H9 (cell line): ENCODE results near the gene IGSF10. TPM values are rescaled to one million over a fixed set of nuclear protein-coding genes. Genes with fewer than 3 reads are reported as not detected.

ENCODE experiments used
- DNase-seq: peaks from one replicate; pipeline ENCODE4 v3.0.0-alpha.2; 2017
- H2AFZ ChIP-seq: one replicate; pipeline ENCODE4 v1.6.1; 2013; ENCODE audit warnings: mild to moderate bottlenecking, low read length, control low read depth, moderate library complexity
- H2AK5ac ChIP-seq: 2 replicates; pipeline ENCODE4 v1.6.1; 2013; ENCODE audit warnings: low read length, control low read depth, mixed read lengths; ENCODE audit not compliant: insufficient read length
- H2BK120ac ChIP-seq: one replicate; pipeline ENCODE4 v1.6.1; 2013; ENCODE audit warnings: low read depth, mild to moderate bottlenecking, low read length, control low read depth, inconsistent platforms; ENCODE audit not compliant: poor library complexity, severe bottlenecking
- H2BK12ac ChIP-seq: 2 replicates; pipeline ENCODE4 v1.6.1; 2013; ENCODE audit warnings: low read length, control low read depth, mixed read lengths, low read depth; ENCODE audit not compliant: insufficient read length
- H2BK15ac ChIP-seq: 2 replicates; pipeline ENCODE4 v1.6.1; 2013; ENCODE audit warnings: low read depth, low read length, control low read depth
- H2BK20ac ChIP-seq: one replicate; pipeline ENCODE4 v1.6.1; 2013; ENCODE audit warnings: low read depth, mild to moderate bottlenecking, low read length, control low read depth, inconsistent platforms; ENCODE audit not compliant: poor library complexity, severe bottlenecking
- H2BK5ac ChIP-seq: 2 replicates; pipeline ENCODE4 v1.6.1; 2013; ENCODE audit warnings: low read length, control low read depth, mixed read lengths; ENCODE audit not compliant: insufficient read length
- H3K14ac ChIP-seq: 2 replicates; pipeline ENCODE4 v1.6.1; 2013; ENCODE audit warnings: low read length, control low read depth; ENCODE audit not compliant: insufficient read depth
- H3K18ac ChIP-seq: 2 replicates; pipeline ENCODE4 v1.6.1; 2013; ENCODE audit warnings: low read depth, mild to moderate bottlenecking, mixed read lengths, low read length, control low read depth; ENCODE audit not compliant: insufficient read length
- H3K23ac ChIP-seq: 2 replicates; pipeline ENCODE4 v1.6.1; 2013; ENCODE audit warnings: low read length, control low read depth, mixed read lengths, low read depth; ENCODE audit not compliant: insufficient read length
- H3K23me2 ChIP-seq: 2 replicates; pipeline ENCODE4 v1.6.1; 2013; ENCODE audit warnings: low read depth, mild to moderate bottlenecking, mixed read lengths, low read length, control low read depth; ENCODE audit not compliant: insufficient read length, poor library complexity, severe bottlenecking
- H3K27ac ChIP-seq: 2 replicates; pipeline ENCODE4 v1.5.1; 2013; ENCODE audit warnings: low read length, control low read depth, mixed read lengths, low read depth; ENCODE audit not compliant: insufficient read length
- H3K27me3 ChIP-seq: 2 replicates; pipeline ENCODE4 v1.6.1; 2013; ENCODE audit warnings: low read length, control low read depth, inconsistent platforms; ENCODE audit not compliant: insufficient read depth
- H3K4ac ChIP-seq: 2 replicates; pipeline ENCODE4 v1.6.1; 2013; ENCODE audit warnings: low read depth, mild to moderate bottlenecking, control low read depth, inconsistent platforms, low read length, moderate library complexity
- H3K4me1 ChIP-seq: 2 replicates; pipeline ENCODE4 v1.6.1; 2013; ENCODE audit warnings: low read length, control low read depth, inconsistent platforms; ENCODE audit not compliant: insufficient read depth
- H3K4me2 ChIP-seq: 2 replicates; pipeline ENCODE4 v1.6.1; 2013; ENCODE audit warnings: low read length, control low read depth, mixed read lengths; ENCODE audit not compliant: insufficient read length, insufficient read depth
- H3K56ac ChIP-seq: 2 replicates; pipeline ENCODE4 v1.6.1; 2013; ENCODE audit warnings: low read depth, mild to moderate bottlenecking, mixed read lengths, low read length, control low read depth; ENCODE audit not compliant: insufficient read length
- H3K79me1 ChIP-seq: 2 replicates; pipeline ENCODE4 v1.6.1; 2013; ENCODE audit warnings: low read depth, mild to moderate bottlenecking, moderate library complexity, low read length, control low read depth, inconsistent platforms; ENCODE audit not compliant: insufficient read depth, poor library complexity, severe bottlenecking
- H3K79me2 ChIP-seq: 2 replicates; pipeline ENCODE4 v1.6.1; 2013; ENCODE audit warnings: low read length, control low read depth, inconsistent platforms; ENCODE audit not compliant: insufficient read depth
- H3K9ac ChIP-seq: 2 replicates; pipeline ENCODE4 v1.6.1; 2013; ENCODE audit warnings: low read length, control low read depth, mixed read lengths; ENCODE audit not compliant: insufficient read length; ENCODE audit errors: extremely low read depth
- H3K9me3 ChIP-seq: one replicate; pipeline ENCODE4 v1.6.1; 2013; ENCODE audit warnings: low read depth, low read length, inconsistent platforms; ENCODE audit not compliant: control insufficient read depth
- H3T11ph ChIP-seq: one replicate; pipeline ENCODE4 v1.6.1; 2013; ENCODE audit warnings: mild to moderate bottlenecking, low read length, control low read depth, inconsistent platforms
- H4K20me1 ChIP-seq: one replicate; pipeline ENCODE4 v1.6.1; 2013; ENCODE audit not compliant: control insufficient read depth, insufficient read length, insufficient read depth
- H4K5ac ChIP-seq: 2 replicates; pipeline ENCODE4 v1.6.1; 2013; ENCODE audit warnings: low read depth, mild to moderate bottlenecking, mixed read lengths, low read length, control low read depth; ENCODE audit not compliant: insufficient read length
- H4K8ac ChIP-seq: replicated peaks from 2 replicates; pipeline ENCODE4 v1.6.1; 2013; ENCODE audit warnings: low read length, control low read depth, mixed read lengths, low read depth; ENCODE audit not compliant: insufficient read length
- H4K91ac ChIP-seq: 2 replicates; pipeline ENCODE4 v1.6.1; 2013; ENCODE audit warnings: low read depth, mild to moderate bottlenecking, moderate library complexity, mixed read lengths, low read length, control low read depth; ENCODE audit not compliant: insufficient read length
- H3K27ac Mint-ChIP-seq, 3 experiments: 2 replicates in 2 of 3; 3 replicates in 1 of 3; pipeline ENCODE4 v1.8.0; 2020 to 2021; ENCODE audit warnings: mixed read lengths in 3 of 3, mild to moderate bottlenecking in 1 of 3, moderate library complexity in 1 of 3
- H3K27me3 Mint-ChIP-seq: 2 replicates; pipeline ENCODE4 v1.8.0; 2021; ENCODE audit warnings: low read depth, mild to moderate bottlenecking, moderate library complexity, mixed read lengths
- H3K36me3 Mint-ChIP-seq, 3 experiments: 2 replicates in 2 of 3; 3 replicates in 1 of 3; pipeline ENCODE4 v1.8.0; 2020 to 2021; ENCODE audit warnings: low read depth in 3 of 3, mixed read lengths in 3 of 3; ENCODE audit not compliant: insufficient read depth in 1 of 3
- H3K4me1 Mint-ChIP-seq, 2 experiments: 2 replicates each; pipeline ENCODE4 v1.8.0; 2020; ENCODE audit warnings: mixed read lengths in 2 of 2
- H3K4me3 Mint-ChIP-seq, 2 experiments: 2 replicates in 1 of 2; 3 replicates in 1 of 2; pipeline ENCODE4 v1.8.0; 2020 to 2021; ENCODE audit warnings: mild to moderate bottlenecking in 2 of 2, mixed read lengths in 2 of 2, moderate library complexity in 1 of 2
- H3K9me3 Mint-ChIP-seq, 2 experiments: 2 replicates in 1 of 2; 3 replicates in 1 of 2; pipeline ENCODE4 v1.8.0; 2020; ENCODE audit warnings: mild to moderate bottlenecking in 2 of 2, mixed read lengths in 2 of 2, moderate library complexity in 1 of 2
- CTCF ChIP-seq: fragments of 200-600 bp; sonication (generic); conservative IDR thresholded peaks from 3 replicates; pipeline ENCODE4 v1.8.0; 2021; ENCODE audit warnings: antibody characterized with exemption, mild to moderate bottlenecking
- WGBS: extraction: QIAGEN DNeasy Blood & Tissue Kit; methylation state at CpG from one replicate; pipeline ENCODE4 v1.1.7; 2013; ENCODE audit warnings: missing lambda C conversion rate, low lambda C conversion rate, mixed read lengths; ENCODE audit not compliant: insufficient read length; ENCODE audit errors: extremely low coverage; 5-methylcytosine and 5-hydroxymethylcytosine counted together
- total RNA-seq: library from RNA; stranded (reverse); gene quantifications from 2 replicates; pipeline ENCODE4 v1.2.1, GENCODE V29; 2021

The IGSF10 gene
- total RNA-seq, 1 experiment from 2014 or later: 0.20 TPM

GRCh38 chr3:151415289-151415688 lies 45.6 kb downstream of the IGSF10 start:
- H3K9me3 Mint-ChIP-seq: no peaks in the 10 kb centered on the region
- no peak overlapping the region for H3K14ac ChIP-seq
- no peak overlapping the region for H3K4me2 ChIP-seq
- no peaks in the 10 kb centered on the region for H3K4me1 ChIP-seq
- H3K36me3 Mint-ChIP-seq: peaks cover 6 to 14% (median 13%) of the 10 kb centered on the region in 3 experiments; a peak in 6 of 7 replicates
- no peak overlapping the region for H3K27ac Mint-ChIP-seq
- H3K27ac ChIP-seq: no peak overlapping the region
- H4K91ac ChIP-seq: no peak overlapping the region
- H4K5ac ChIP-seq: no peak overlapping the region
- no peak overlapping the region for H2BK15ac ChIP-seq
- H3K4ac ChIP-seq: no peak overlapping the region
- H3K9ac ChIP-seq: no peak overlapping the region
- H2BK12ac ChIP-seq: no peak overlapping the region
- no peaks in the 10 kb centered on the region for H3K79me1 ChIP-seq
- H2AK5ac ChIP-seq: no peak overlapping the region
- H3K27me3 Mint-ChIP-seq: no peaks in the 10 kb centered on the region
- H2BK20ac ChIP-seq: no peak overlapping the region
- H3K9me3 ChIP-seq: no peaks in the 10 kb centered on the region
- no peak overlapping the region for H3K23ac ChIP-seq
- DNase-seq: no peak
- no peak overlapping the region for H3T11ph ChIP-seq
- no peak overlapping the region for H2BK5ac ChIP-seq
- H4K20me1 ChIP-seq: no peaks in the 10 kb centered on the region
- no peak for TF ChIP-seq CTCF
- no peak overlapping the region for H4K8ac ChIP-seq
- no peak overlapping the region for H2AFZ ChIP-seq
- no peak overlapping the region for H3K4me3 Mint-ChIP-seq
- H3K18ac ChIP-seq: no peak overlapping the region
- no CpG with 5 or more reads among the region's 1 CpG for WGBS
- H3K23me2 ChIP-seq: no peaks in the 10 kb centered on the region
- H2BK120ac ChIP-seq: no peak overlapping the region
- no peaks in the 10 kb centered on the region for H3K27me3 ChIP-seq
- H3K79me2 ChIP-seq: no peaks in the 10 kb centered on the region
- peaks cover 3 to 7% of the 10 kb centered on the region in 2 experiments; a peak in 2 of 4 replicates for H3K4me1 Mint-ChIP-seq
- no peak overlapping the region for H3K56ac ChIP-seq
